GM12878 (cell line): ENCODE data around the gene CDK5R1.
A peak's percentile ranks its signal among the peaks of the same experiment; 100 is the strongest.

Experiments used
- EGR1 ChIP-seq, 2 experiments: IDR thresholded peaks; 1 replicate in 1 of 2; 2 replicates in 1 of 2; pipeline ENCODE4 v1.6.1; 2011 to 2012; ENCODE audit warnings: low read depth in 2 of 2, low read length in 2 of 2, borderline replicate concordance in 1 of 2, mild to moderate bottlenecking in 1 of 2, moderate library complexity in 1 of 2
- EP300 ChIP-seq, 2 experiments: fragments of 150-350 bp in 1 of 2; IDR thresholded peaks; 2 replicates each; pipeline ENCODE4 v1.6.1; 2011 to 2012; ENCODE audit warnings: low read depth in 2 of 2, low read length in 2 of 2, borderline replicate concordance in 1 of 2, improper control_type of control experiment in 1 of 2, inconsistent platforms in 1 of 2; ENCODE audit not compliant: control insufficient read depth in 1 of 2
- EZH2 ChIP-seq: IDR thresholded peaks from 2 replicates; pipeline ENCODE4 v1.6.1; 2012; ENCODE audit warnings: low read depth, mild to moderate bottlenecking, control low read depth, inconsistent platforms, low read length, borderline replicate concordance; ENCODE audit not compliant: control insufficient read depth
- POLR2AphosphoS5 ChIP-seq: IDR thresholded peaks from 2 replicates; pipeline ENCODE4 v1.6.1; 2011; ENCODE audit warnings: mild to moderate bottlenecking, low read length, inconsistent platforms
- SUPT20H ChIP-seq: IDR thresholded peaks from 2 replicates; pipeline ENCODE4 v1.6.1; 2011; ENCODE audit warnings: low read depth, mild to moderate bottlenecking, low read length, moderate library complexity, borderline replicate concordance; ENCODE audit not compliant: control insufficient read depth
- TCF12 ChIP-seq: IDR thresholded peaks from 2 replicates; pipeline ENCODE4 v1.6.1; 2011; ENCODE audit warnings: low read depth, mild to moderate bottlenecking, low read length
- TF ChIP-seq, protein P1 (sequence below): IDR thresholded peaks from 2 replicates; pipeline ENCODE4 v1.6.1; 2012; ENCODE audit warnings: mild to moderate bottlenecking, low read depth, low read length

DNA sequence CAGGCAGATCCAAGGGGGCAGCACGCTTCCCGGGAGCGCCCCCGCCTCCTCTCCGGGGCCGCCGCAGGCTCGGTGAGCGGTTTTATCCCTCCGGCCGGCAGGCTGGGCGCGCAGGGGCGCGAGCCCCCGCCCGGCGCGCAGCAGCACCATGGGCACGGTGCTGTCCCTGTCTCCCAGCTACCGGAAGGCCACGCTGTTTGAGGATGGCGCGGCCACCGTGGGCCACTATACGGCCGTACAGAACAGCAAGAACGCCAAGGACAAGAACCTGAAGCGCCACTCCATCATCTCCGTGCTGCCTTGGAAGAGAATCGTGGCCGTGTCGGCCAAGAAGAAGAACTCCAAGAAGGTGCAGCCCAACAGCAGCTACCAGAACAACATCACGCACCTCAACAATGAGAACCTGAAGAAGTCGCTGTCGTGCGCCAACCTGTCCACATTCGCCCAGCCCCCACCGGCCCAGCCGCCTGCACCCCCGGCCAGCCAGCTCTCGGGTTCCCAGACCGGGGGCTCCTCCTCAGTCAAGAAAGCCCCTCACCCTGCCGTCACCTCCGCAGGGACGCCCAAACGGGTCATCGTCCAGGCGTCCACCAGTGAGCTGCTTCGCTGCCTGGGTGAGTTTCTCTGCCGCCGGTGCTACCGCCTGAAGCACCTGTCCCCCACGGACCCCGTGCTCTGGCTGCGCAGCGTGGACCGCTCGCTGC, 832 bp downstream of the CDK5R1 start:
- TF ChIP-seq EGR1 (IDR thresholded peaks at IDR 0.05; ENCODE audit: borderline replicate concordance in 1 of 2, low read depth in 2 of 2, low read length in 2 of 2) (no peak), POLR2AphosphoS5 (peak; percentile 76; the same call in 1 of the 2 replicates), EZH2 (no peak), TCF12 (no peak), EP300 (IDR thresholded peaks at IDR 0.05; ENCODE audit: borderline replicate concordance in 1 of 2, control insufficient read depth in 1 of 2, low read depth in 2 of 2, low read length in 2 of 2) (no peak), SUPT20H (no peak)
- TF ChIP-seq, protein P1, sequence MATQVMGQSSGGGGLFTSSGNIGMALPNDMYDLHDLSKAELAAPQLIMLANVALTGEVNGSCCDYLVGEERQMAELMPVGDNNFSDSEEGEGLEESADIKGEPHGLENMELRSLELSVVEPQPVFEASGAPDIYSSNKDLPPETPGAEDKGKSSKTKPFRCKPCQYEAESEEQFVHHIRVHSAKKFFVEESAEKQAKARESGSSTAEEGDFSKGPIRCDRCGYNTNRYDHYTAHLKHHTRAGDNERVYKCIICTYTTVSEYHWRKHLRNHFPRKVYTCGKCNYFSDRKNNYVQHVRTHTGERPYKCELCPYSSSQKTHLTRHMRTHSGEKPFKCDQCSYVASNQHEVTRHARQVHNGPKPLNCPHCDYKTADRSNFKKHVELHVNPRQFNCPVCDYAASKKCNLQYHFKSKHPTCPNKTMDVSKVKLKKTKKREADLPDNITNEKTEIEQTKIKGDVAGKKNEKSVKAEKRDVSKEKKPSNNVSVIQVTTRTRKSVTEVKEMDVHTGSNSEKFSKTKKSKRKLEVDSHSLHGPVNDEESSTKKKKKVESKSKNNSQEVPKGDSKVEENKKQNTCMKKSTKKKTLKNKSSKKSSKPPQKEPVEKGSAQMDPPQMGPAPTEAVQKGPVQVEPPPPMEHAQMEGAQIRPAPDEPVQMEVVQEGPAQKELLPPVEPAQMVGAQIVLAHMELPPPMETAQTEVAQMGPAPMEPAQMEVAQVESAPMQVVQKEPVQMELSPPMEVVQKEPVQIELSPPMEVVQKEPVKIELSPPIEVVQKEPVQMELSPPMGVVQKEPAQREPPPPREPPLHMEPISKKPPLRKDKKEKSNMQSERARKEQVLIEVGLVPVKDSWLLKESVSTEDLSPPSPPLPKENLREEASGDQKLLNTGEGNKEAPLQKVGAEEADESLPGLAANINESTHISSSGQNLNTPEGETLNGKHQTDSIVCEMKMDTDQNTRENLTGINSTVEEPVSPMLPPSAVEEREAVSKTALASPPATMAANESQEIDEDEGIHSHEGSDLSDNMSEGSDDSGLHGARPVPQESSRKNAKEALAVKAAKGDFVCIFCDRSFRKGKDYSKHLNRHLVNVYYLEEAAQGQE: no peak
